GM12878 (cell line): ENCODE measurements around the gene HMOX1. TPM values are rescaled to one million over a fixed set of nuclear protein-coding genes. Genes with fewer than 3 reads are reported as not detected.

ENCODE experiments used
- ATAC-seq: fragments of 200-7000 bp; cut with Tn5 transposase; 3 replicates; pipeline ENCODE4 v1.9.1; 2020; ENCODE audit warnings: mild to moderate bottlenecking, moderate library complexity
- BruUV-seq: library from RNA; stranded (reverse); fragments of 400-500 nt; replicated peaks from 2 replicates; lab custom pipeline; 2021; lab: Mats Ljungman, UMichigan
- CTCF ChIA-PET: fragments of 300-600 bp; sonication (Branson Sonifier 250); formaldehyde crosslinking; extraction: SDS; loops from one replicate; lab custom pipeline; 2021; ENCODE audit warnings: inconsistent platforms; lab: Yijun Ruan, JAX
- POLR2A ChIA-PET: fragments of 350-600 bp; formaldehyde crosslinking; extraction: SDS; loops from one replicate; lab custom pipeline; 2021; ENCODE audit warnings: inconsistent platforms; lab: Charles Lee
- RAD21 ChIA-PET: fragments of 300-600 bp; sonication (Branson Sonifier 250); formaldehyde crosslinking; loops from one replicate; lab custom pipeline; 2023; ENCODE audit warnings: antibody characterized with exemption; ENCODE audit not compliant: unreplicated experiment; lab: Charles Lee
- SMC1A ChIA-PET: fragments of 300-600 bp; sonication (Branson Sonifier 250); formaldehyde crosslinking; loops from one replicate; lab custom pipeline; 2023; ENCODE audit not compliant: unreplicated experiment, uncharacterized antibody; lab: Charles Lee
- DNase-seq: peaks from one replicate; pipeline ENCODE4 v3.0.0-alpha.2; 2011; ENCODE audit warnings: low read depth, low spot score
- FAIRE-seq: peaks from 3 replicates; lab custom pipeline; 2011; peaks lifted over from hg19 to GRCh38; lab: Jason Lieb, UNC
- H2AFZ ChIP-seq: 2 replicates; pipeline ENCODE4 v1.6.0; 2011; ENCODE audit warnings: low read depth, low read length, control low read depth; ENCODE audit not compliant: control insufficient read depth
- H3K27ac ChIP-seq: 2 replicates; pipeline ENCODE4 v1.5.1; 2011; ENCODE audit warnings: control low read depth; ENCODE audit not compliant: control insufficient read depth, insufficient read depth
- H3K27me3 ChIP-seq, 2 experiments: replicated peaks in 1 of 2; 2 replicates each; pipeline versions ENCODE4 v1.6.0 to v1.6.1; 2011; ENCODE audit warnings: low read length in 1 of 2; ENCODE audit not compliant: control insufficient read depth in 2 of 2, insufficient read depth in 2 of 2
- H3K36me3 ChIP-seq, 2 experiments: 2 replicates each; pipeline ENCODE4 v1.5.1; 2011; ENCODE audit warnings: low read length in 1 of 2; ENCODE audit not compliant: control insufficient read depth in 2 of 2, insufficient read depth in 2 of 2
- H3K4me1 ChIP-seq: 2 replicates; pipeline ENCODE4 v1.6.1; 2011; ENCODE audit warnings: mild to moderate bottlenecking, low read length, moderate library complexity, mixed read lengths; ENCODE audit not compliant: control insufficient read depth, insufficient read depth
- H3K4me2 ChIP-seq: 2 replicates; pipeline ENCODE4 v1.6.0; 2011; ENCODE audit warnings: control low read depth; ENCODE audit not compliant: control insufficient read depth, insufficient read depth
- H3K4me3 ChIP-seq: fragments of 200-600 bp; sonication (generic); 2 replicates; pipeline ENCODE4 v1.5.1; 2016
- H3K79me2 ChIP-seq: 2 replicates; pipeline ENCODE4 v1.6.0; 2011; ENCODE audit warnings: low read length; ENCODE audit not compliant: control insufficient read depth, insufficient read depth
- H3K9ac ChIP-seq: 2 replicates; pipeline ENCODE4 v1.8.0; 2011; ENCODE audit warnings: low read length, control low read depth, mixed read lengths; ENCODE audit not compliant: control insufficient read depth, insufficient read depth
- H3K9me3 ChIP-seq: replicated peaks from 3 replicates; pipeline ENCODE4 v1.5.1; 2011; ENCODE audit warnings: mild to moderate bottlenecking, low read length; ENCODE audit not compliant: control insufficient read depth, insufficient read depth
- H4K20me1 ChIP-seq: 2 replicates; pipeline ENCODE4 v1.6.0; 2011; ENCODE audit not compliant: control insufficient read depth, insufficient read depth
- ASH2L ChIP-seq: fragments of 300-600, 200-600 bp; sonication (generic); IDR thresholded peaks from 2 replicates; pipeline ENCODE4 v1.6.1; 2017; ENCODE audit warnings: low read depth, mild to moderate bottlenecking, borderline replicate concordance
- BACH1 ChIP-seq: fragments of 450-650 bp; IDR thresholded peaks from 2 replicates; pipeline ENCODE4 v1.6.1; 2017; ENCODE audit warnings: mild to moderate bottlenecking, borderline replicate concordance
- CHD4 ChIP-seq: fragments of 200-600 bp; sonication (generic); IDR thresholded peaks from 2 replicates; pipeline ENCODE4 v1.6.1; 2016; ENCODE audit warnings: mild to moderate bottlenecking
- KLF5 ChIP-seq: fragments of 450-650 bp; IDR thresholded peaks from 2 replicates; pipeline ENCODE4 v1.6.1; 2014; ENCODE audit warnings: mild to moderate bottlenecking; ENCODE audit not compliant: partially characterized antibody
- MTA2 ChIP-seq: fragments of 450-650 bp; IDR thresholded peaks from 2 replicates; pipeline ENCODE4 v1.6.1; 2016; ENCODE audit warnings: low read depth, mild to moderate bottlenecking, moderate library complexity
- NR2C1 ChIP-seq: fragments of 450-650 bp; IDR thresholded peaks from 2 replicates; pipeline ENCODE4 v1.6.1; 2017; ENCODE audit warnings: antibody characterized with exemption, mild to moderate bottlenecking, moderate library complexity
- NRF1 ChIP-seq: conservative IDR thresholded peaks from 2 replicates; pipeline ENCODE4 v1.6.1; 2011; ENCODE audit warnings: mild to moderate bottlenecking, low read depth, low read length, improper control_type of control experiment
- RAD51 ChIP-seq: fragments of 450-650 bp; IDR thresholded peaks from 2 replicates; pipeline ENCODE4 v1.6.1; 2016; ENCODE audit warnings: moderate library complexity, mild to moderate bottlenecking, inconsistent platforms
- SMC3 ChIP-seq: IDR thresholded peaks from 2 replicates; pipeline ENCODE4 v1.6.1; 2011; ENCODE audit warnings: low read length, improper control_type of control experiment, borderline replicate concordance
- SRF ChIP-seq, 2 experiments: IDR thresholded peaks; 2 replicates each; pipeline ENCODE4 v1.6.1; 2011; ENCODE audit warnings: low read depth in 2 of 2, low read length in 2 of 2, mild to moderate bottlenecking in 1 of 2, moderate library complexity in 1 of 2
- TARDBP ChIP-seq: IDR thresholded peaks from 2 replicates; pipeline ENCODE4 v1.6.1; 2016; ENCODE audit warnings: borderline replicate concordance
- ZSCAN29 ChIP-seq: fragments of 450-650 bp; IDR thresholded peaks from 2 replicates; pipeline ENCODE4 v1.6.1; 2017; ENCODE audit warnings: mild to moderate bottlenecking, moderate library complexity
- WGBS: methylation state at CpG from one replicate; pipeline ENCODE4 v1.1.6; 2016; ENCODE audit warnings: low lambda C conversion rate; ENCODE audit not compliant: insufficient replicate concordance, insufficient coverage; ENCODE audit errors: missing lambda C conversion rate; 5-methylcytosine and 5-hydroxymethylcytosine counted together
- in situ Hi-C: fragments of 300-500 bp; cut with MboI; formaldehyde crosslinking; loops from 9 replicates; pipeline ENCODE4 v1.14.3; 2018; ENCODE audit warnings: mixed read lengths
- intact Hi-C: fragments of 100-400 bp; cut with micrococcal nuclease; formaldehyde crosslinking; loops from one replicate; pipeline ENCODE4 v1.14.2; 2022; ENCODE audit not compliant: unreplicated experiment
- polyA plus RNA-seq, 11 experiments: library from polyadenylated mRNA; depleted of rRNA in 4 of 11; unstranded in 6 of 11; stranded (reverse) in 5 of 11; fragments of >200 nt; fragmentation: Nextera tagmentation in 4 of 11; fragmentation: Illumina TruSeq in 1 of 11; extraction: Ambion mirVana in 4 of 11; extraction: Trizol in 1 of 11; gene quantifications; 1 replicate in 1 of 11; 2 replicates in 10 of 11; pipeline versions ENCODE4 v1.2.1 to v1.2.3, GENCODE V29; 2011 to 2016; ENCODE audit warnings: inconsistent platforms in 2 of 11, missing spikeins in 2 of 11, low read depth in 1 of 11
- total RNA-seq, 4 experiments: library from RNA; depleted of rRNA in 3 of 4; stranded (reverse); fragments of >200 nt in 3 of 4; fragmentation: Illumina TruSeq in 1 of 4; extraction: Trizol in 1 of 4; gene quantifications; 2 replicates each; pipeline versions ENCODE4 v1.2.1 to v1.2.3, GENCODE V29; 2013 to 2021
- TF ChIP-seq, protein P1 (sequence below): IDR thresholded peaks from 2 replicates; pipeline ENCODE4 v1.6.1; 2011; ENCODE audit warnings: low read depth, low read length, improper control_type of control experiment, borderline replicate concordance
- TF ChIP-seq, protein P2 (sequence below): IDR thresholded peaks from 2 replicates; pipeline ENCODE4 v1.6.1; 2012; ENCODE audit warnings: mild to moderate bottlenecking, low read depth, low read length
- TF ChIP-seq, protein P3 (sequence below): fragments of 450-650 bp; IDR thresholded peaks from 2 replicates; pipeline ENCODE4 v1.6.1; 2017; ENCODE audit warnings: mild to moderate bottlenecking, moderate library complexity

HMOX1 gene
- total and polyA plus RNA-seq, 10 of the 15 experiments (the other 5 are each of a cell fraction or from before 2014, with no cell fraction given): 1.5 to 36.7 (median 18.8) TPM

GRCh38 chr22:35417606-35418005 is 36.7 kb downstream of the HMOX1 start:
- ChIA-PET POLR2A (interaction anchor here (0.6 kb wide), 1 partner anchor 25 kb away, joined by 4 read pairs; no protein-coding TSS in a partner anchor), RAD21 (interaction anchor here (0.9 kb wide), 1 partner anchor 13 kb away, joined by 3 read pairs; no protein-coding TSS in a partner anchor), CTCF (no interaction called here), SMC1A (no interaction called here)
- DNase-seq: no peak
- Histone ChIP-seq H3K79me2 (no peaks in the 10 kb centered on the region), H3K9ac (no peak overlapping the region), H4K20me1 (no peaks in the 10 kb centered on the region), H3K9me3 (no peaks in the 10 kb centered on the region), H3K36me3 (peaks cover 51 to 70% of the 10 kb centered on the region in 2 experiments), H3K4me3 (no peak overlapping the region), H2AFZ (no peak overlapping the region), H3K4me2 (no peak overlapping the region), H3K4me1 (no peaks in the 10 kb centered on the region), H3K27me3 (no peaks in the 10 kb centered on the region), H3K27ac (no peak overlapping the region)
- FAIRE-seq: no peak
- 89% methylated on average over 9 of the region's 9 CpGs for WGBS
- intact Hi-C loops: no loop called here
- ATAC-seq: no peak
- in situ Hi-C loops: loop anchor here (25.0 kb wide), 1 partner anchor 1095 kb away; the partner anchor contains the start of gene FOXRED2
- no TSS peak for BruUV-seq
- TF ChIP-seq RAD51 (no peak), TARDBP (no peak), ASH2L (no peak), CHD4 (no peak), SRF (IDR thresholded peaks at IDR 0.05; ENCODE audit: low read depth in 2 of 2, low read length in 2 of 2) (no peak), SMC3 (no peak), KLF5 (no peak), MTA2 (no peak), NRF1 (no peak), NR2C1 (no peak), BACH1 (no peak), ZSCAN29 (no peak)
- TF ChIP-seq, protein P1, sequence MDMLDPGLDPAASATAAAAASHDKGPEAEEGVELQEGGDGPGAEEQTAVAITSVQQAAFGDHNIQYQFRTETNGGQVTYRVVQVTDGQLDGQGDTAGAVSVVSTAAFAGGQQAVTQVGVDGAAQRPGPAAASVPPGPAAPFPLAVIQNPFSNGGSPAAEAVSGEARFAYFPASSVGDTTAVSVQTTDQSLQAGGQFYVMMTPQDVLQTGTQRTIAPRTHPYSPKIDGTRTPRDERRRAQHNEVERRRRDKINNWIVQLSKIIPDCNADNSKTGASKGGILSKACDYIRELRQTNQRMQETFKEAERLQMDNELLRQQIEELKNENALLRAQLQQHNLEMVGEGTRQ: no peak
- TF ChIP-seq, protein P2, sequence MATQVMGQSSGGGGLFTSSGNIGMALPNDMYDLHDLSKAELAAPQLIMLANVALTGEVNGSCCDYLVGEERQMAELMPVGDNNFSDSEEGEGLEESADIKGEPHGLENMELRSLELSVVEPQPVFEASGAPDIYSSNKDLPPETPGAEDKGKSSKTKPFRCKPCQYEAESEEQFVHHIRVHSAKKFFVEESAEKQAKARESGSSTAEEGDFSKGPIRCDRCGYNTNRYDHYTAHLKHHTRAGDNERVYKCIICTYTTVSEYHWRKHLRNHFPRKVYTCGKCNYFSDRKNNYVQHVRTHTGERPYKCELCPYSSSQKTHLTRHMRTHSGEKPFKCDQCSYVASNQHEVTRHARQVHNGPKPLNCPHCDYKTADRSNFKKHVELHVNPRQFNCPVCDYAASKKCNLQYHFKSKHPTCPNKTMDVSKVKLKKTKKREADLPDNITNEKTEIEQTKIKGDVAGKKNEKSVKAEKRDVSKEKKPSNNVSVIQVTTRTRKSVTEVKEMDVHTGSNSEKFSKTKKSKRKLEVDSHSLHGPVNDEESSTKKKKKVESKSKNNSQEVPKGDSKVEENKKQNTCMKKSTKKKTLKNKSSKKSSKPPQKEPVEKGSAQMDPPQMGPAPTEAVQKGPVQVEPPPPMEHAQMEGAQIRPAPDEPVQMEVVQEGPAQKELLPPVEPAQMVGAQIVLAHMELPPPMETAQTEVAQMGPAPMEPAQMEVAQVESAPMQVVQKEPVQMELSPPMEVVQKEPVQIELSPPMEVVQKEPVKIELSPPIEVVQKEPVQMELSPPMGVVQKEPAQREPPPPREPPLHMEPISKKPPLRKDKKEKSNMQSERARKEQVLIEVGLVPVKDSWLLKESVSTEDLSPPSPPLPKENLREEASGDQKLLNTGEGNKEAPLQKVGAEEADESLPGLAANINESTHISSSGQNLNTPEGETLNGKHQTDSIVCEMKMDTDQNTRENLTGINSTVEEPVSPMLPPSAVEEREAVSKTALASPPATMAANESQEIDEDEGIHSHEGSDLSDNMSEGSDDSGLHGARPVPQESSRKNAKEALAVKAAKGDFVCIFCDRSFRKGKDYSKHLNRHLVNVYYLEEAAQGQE: no peak
- TF ChIP-seq, protein P3, sequence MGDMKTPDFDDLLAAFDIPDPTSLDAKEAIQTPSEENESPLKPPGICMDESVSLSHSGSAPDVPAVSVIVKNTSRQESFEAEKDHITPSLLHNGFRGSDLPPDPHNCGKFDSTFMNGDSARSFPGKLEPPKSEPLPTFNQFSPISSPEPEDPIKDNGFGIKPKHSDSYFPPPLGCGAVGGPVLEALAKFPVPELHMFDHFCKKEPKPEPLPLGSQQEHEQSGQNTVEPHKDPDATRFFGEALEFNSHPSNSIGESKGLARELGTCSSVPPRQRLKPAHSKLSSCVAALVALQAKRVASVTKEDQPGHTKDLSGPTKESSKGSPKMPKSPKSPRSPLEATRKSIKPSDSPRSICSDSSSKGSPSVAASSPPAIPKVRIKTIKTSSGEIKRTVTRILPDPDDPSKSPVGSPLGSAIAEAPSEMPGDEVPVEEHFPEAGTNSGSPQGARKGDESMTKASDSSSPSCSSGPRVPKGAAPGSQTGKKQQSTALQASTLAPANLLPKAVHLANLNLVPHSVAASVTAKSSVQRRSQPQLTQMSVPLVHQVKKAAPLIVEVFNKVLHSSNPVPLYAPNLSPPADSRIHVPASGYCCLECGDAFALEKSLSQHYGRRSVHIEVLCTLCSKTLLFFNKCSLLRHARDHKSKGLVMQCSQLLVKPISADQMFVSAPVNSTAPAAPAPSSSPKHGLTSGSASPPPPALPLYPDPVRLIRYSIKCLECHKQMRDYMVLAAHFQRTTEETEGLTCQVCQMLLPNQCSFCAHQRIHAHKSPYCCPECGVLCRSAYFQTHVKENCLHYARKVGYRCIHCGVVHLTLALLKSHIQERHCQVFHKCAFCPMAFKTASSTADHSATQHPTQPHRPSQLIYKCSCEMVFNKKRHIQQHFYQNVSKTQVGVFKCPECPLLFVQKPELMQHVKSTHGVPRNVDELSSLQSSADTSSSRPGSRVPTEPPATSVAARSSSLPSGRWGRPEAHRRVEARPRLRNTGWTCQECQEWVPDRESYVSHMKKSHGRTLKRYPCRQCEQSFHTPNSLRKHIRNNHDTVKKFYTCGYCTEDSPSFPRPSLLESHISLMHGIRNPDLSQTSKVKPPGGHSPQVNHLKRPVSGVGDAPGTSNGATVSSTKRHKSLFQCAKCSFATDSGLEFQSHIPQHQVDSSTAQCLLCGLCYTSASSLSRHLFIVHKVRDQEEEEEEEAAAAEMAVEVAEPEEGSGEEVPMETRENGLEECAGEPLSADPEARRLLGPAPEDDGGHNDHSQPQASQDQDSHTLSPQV: no peak
